ENCODE measurements around the gene KRT23. TPM values are rescaled to one million over a fixed set of nuclear protein-coding genes. Genes with fewer than 3 reads are reported as not detected.

Gene KRT23
- polyA plus RNA-seq, 1 experiment, result 0.06 TPM

GRCh38 chr17:40896916-40897455, 40.5 kb downstream of the KRT23 start:
- POLR2A ChIA-PET, result no interaction called here
- TF ChIP-seq, protein P1, sequence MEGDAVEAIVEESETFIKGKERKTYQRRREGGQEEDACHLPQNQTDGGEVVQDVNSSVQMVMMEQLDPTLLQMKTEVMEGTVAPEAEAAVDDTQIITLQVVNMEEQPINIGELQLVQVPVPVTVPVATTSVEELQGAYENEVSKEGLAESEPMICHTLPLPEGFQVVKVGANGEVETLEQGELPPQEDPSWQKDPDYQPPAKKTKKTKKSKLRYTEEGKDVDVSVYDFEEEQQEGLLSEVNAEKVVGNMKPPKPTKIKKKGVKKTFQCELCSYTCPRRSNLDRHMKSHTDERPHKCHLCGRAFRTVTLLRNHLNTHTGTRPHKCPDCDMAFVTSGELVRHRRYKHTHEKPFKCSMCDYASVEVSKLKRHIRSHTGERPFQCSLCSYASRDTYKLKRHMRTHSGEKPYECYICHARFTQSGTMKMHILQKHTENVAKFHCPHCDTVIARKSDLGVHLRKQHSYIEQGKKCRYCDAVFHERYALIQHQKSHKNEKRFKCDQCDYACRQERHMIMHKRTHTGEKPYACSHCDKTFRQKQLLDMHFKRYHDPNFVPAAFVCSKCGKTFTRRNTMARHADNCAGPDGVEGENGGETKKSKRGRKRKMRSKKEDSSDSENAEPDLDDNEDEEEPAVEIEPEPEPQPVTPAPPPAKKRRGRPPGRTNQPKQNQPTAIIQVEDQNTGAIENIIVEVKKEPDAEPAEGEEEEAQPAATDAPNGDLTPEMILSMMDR (IDR thresholded peaks at IDR 0.05; ENCODE audit: low read depth, low read length), result no peak
- Histone ChIP-seq H3K4me3 (ENCODE audit: low read depth, low read length) (no peak overlapping the region), H3K27ac (ENCODE audit: low read depth, low read length) (no peak overlapping the region), H3K27me3 (ENCODE audit: control insufficient read depth, insufficient read depth, low read length) (peaks cover 8% of the 10 kb centered on the region), H3K9me3 (ENCODE audit: control insufficient read depth, insufficient read depth, low read length) (no peaks in the 10 kb centered on the region)
- no peak for DNase-seq (ENCODE audit: low read depth, low spot score)
- CTCF ChIA-PET, result no interaction called here

- H3K27me3 ChIP-seq (ENCODE audit: control insufficient read depth, insufficient read depth, low read length), result peaks cover 8% of the 10 kb centered on the region
- TF ChIP-seq, protein P1 (IDR thresholded peaks at IDR 0.05; ENCODE audit: low read depth, low read length), result no peak
- CTCF ChIA-PET, result interaction anchor here (1.8 kb wide), 1 partner anchor 754 kb away, joined by 3 read pairs; no protein-coding TSS in a partner anchor
- no peak overlapping the region for H3K27ac ChIP-seq (ENCODE audit: low read depth, low read length)
- H3K4me3 ChIP-seq (ENCODE audit: low read depth, low read length), result no peak overlapping the region
- DNase-seq (ENCODE audit: low read depth, low spot score), result no peak
- H3K9me3 ChIP-seq (ENCODE audit: control insufficient read depth, insufficient read depth, low read length), result no peaks in the 10 kb centered on the region
- POLR2A ChIA-PET, result no interaction called here
Observed at GRCh38 chr17:40895106-40895730, 42.2 kb downstream of the KRT23 start.

GRCh38 chr17:40888196-40888720, 49.2 kb downstream of the KRT23 start:
- Histone ChIP-seq H3K27ac (ENCODE audit: low read depth, low read length) (no peak overlapping the region), H3K9me3 (ENCODE audit: control insufficient read depth, insufficient read depth, low read length) (no peaks in the 10 kb centered on the region), H3K27me3 (ENCODE audit: control insufficient read depth, insufficient read depth, low read length) (peaks cover 20% of the 10 kb centered on the region), H3K4me3 (ENCODE audit: low read depth, low read length) (no peak overlapping the region)
- no peak for DNase-seq (ENCODE audit: low read depth, low spot score)
- TF ChIP-seq, protein P1 (IDR thresholded peaks at IDR 0.05; ENCODE audit: low read depth, low read length), result no peak
- ChIA-PET POLR2A (no interaction called here), CTCF (no interaction called here)

DNA sequence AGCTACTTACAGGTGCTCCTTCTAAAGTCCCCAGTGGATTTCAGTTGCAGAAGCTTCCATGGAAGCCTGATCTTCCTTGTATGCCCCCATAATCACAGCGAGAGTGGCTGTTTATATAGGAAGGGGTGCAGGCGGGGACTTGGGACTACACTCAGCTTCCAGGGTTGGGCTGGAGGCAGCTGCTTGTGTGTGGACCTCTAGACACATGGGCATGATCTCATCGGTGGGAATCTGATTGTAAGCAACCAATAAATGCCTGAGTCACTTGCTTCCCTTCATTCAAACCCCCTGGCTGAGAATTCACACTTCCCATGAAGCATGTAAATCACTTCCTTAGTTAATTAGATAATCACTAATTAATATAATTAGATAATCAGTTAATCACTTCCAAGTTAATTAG, 51.4 kb downstream of the KRT23 start:
- TF ChIP-seq, protein P1 (IDR thresholded peaks at IDR 0.05; ENCODE audit: low read depth, low read length), result no peak
- no peak overlapping the region for H3K27ac ChIP-seq (ENCODE audit: low read depth, low read length)
- H3K4me3 ChIP-seq (ENCODE audit: low read depth, low read length), result no peak overlapping the region
- H3K27me3 ChIP-seq (ENCODE audit: control insufficient read depth, insufficient read depth, low read length), result peaks cover 17% of the 10 kb centered on the region
- CTCF ChIA-PET, result interaction anchor here (1.2 to 1.6 kb wide), 2 partner anchors 25 to 663 kb away, joined by 3 to 6 read pairs; no protein-coding TSS in a partner anchor
- no peak for DNase-seq (ENCODE audit: low read depth, low spot score)
- no peaks in the 10 kb centered on the region for H3K9me3 ChIP-seq (ENCODE audit: control insufficient read depth, insufficient read depth, low read length)
- POLR2A ChIA-PET, result no interaction called here
